ENCODE measurements around the gene JMJD1C.
"Not testable (repeated sequence)": the region's sequence is repeated elsewhere in the genome, so short reads cannot be mapped to it uniquely, and the experiment has no call there.

JMJD1C gene

GRCh38 chr10:63313066-63313717, 152.6 kb downstream of the JMJD1C start:
- Histone ChIP-seq H3K27me3 (no peaks in the 10 kb centered on the region), H3K36me3 (no peaks in the 10 kb centered on the region), H3K4me3 (ENCODE audit: low read depth, low read length) (no peak overlapping the region), H3K9me3 (no peaks in the 10 kb centered on the region), H3K4me1 (no peaks in the 10 kb centered on the region)
- DNase-seq = no peak
- no peak for TF ChIP-seq CTCF (IDR thresholded peaks at IDR 0.05; ENCODE audit: low read depth, low read length)

GRCh38 chr10:63308628-63309027, 157.1 kb downstream of the JMJD1C start:
- DNase-seq = no peak
- H3K27me3 ChIP-seq = no peaks in the 10 kb centered on the region
- no peak overlapping the region for H3K4me3 ChIP-seq (ENCODE audit: low read depth, low read length)
- no peaks in the 10 kb centered on the region for H3K4me1 ChIP-seq
- H3K36me3 ChIP-seq = no peaks in the 10 kb centered on the region
- no peak for TF ChIP-seq CTCF (IDR thresholded peaks at IDR 0.05; ENCODE audit: low read depth, low read length)
- H3K9me3 ChIP-seq = no peaks in the 10 kb centered on the region

- no peaks in the 10 kb centered on the region for H3K9me3 ChIP-seq
- no peak for TF ChIP-seq CTCF (IDR thresholded peaks at IDR 0.05; ENCODE audit: low read depth, low read length)
- no peaks in the 10 kb centered on the region for H3K4me1 ChIP-seq
- H3K4me3 ChIP-seq (ENCODE audit: low read depth, low read length) = no peak overlapping the region
- DNase-seq = no peak
- no peaks in the 10 kb centered on the region for H3K27me3 ChIP-seq
- no peaks in the 10 kb centered on the region for H3K36me3 ChIP-seq
These were observed 161.6 kb downstream of the JMJD1C start for GRCh38 chr10:63304146-63304545.

GRCh38 chr10:63300801-63301200, 165.0 kb downstream of the JMJD1C start:
- DNase-seq = no peak
- TF ChIP-seq CTCF (IDR thresholded peaks at IDR 0.05; ENCODE audit: low read depth, low read length) = no peak
- Histone ChIP-seq H3K4me3 (ENCODE audit: low read depth, low read length) (no peak overlapping the region), H3K9me3 (no peaks in the 10 kb centered on the region), H3K36me3 (no peaks in the 10 kb centered on the region), H3K4me1 (no peaks in the 10 kb centered on the region), H3K27me3 (no peaks in the 10 kb centered on the region)

GRCh38 chr10:63297941-63298340, 167.8 kb downstream of the JMJD1C start:
- DNase-seq = no peak
- H3K4me1 ChIP-seq = no peaks in the 10 kb centered on the region
- TF ChIP-seq CTCF (IDR thresholded peaks at IDR 0.05; ENCODE audit: low read depth, low read length) = no peak
- no peaks in the 10 kb centered on the region for H3K36me3 ChIP-seq
- H3K4me3 ChIP-seq (ENCODE audit: low read depth, low read length) = no peak overlapping the region
- no peaks in the 10 kb centered on the region for H3K9me3 ChIP-seq
- no peaks in the 10 kb centered on the region for H3K27me3 ChIP-seq

- H3K4me1 ChIP-seq = no peaks in the 10 kb centered on the region
- no peaks in the 10 kb centered on the region for H3K36me3 ChIP-seq
- DNase-seq = no peak
- H3K27me3 ChIP-seq = no peaks in the 10 kb centered on the region
- no peak overlapping the region for H3K4me3 ChIP-seq (ENCODE audit: low read depth, low read length)
- no peak for TF ChIP-seq CTCF (IDR thresholded peaks at IDR 0.05; ENCODE audit: low read depth, low read length)
- H3K9me3 ChIP-seq = no peaks in the 10 kb centered on the region
These were observed 171.0 kb downstream of the JMJD1C start for GRCh38 chr10:63294781-63295180.

GRCh38 chr10:63292847-63293246, 172.9 kb downstream of the JMJD1C start:
- not testable (repeated sequence) for H3K4me1 ChIP-seq

More at GRCh38 chr10:63292847-63293246, 172.9 kb downstream of the JMJD1C start:
- H3K36me3 ChIP-seq; H3K4me3 ChIP-seq (ENCODE audit: low read depth, low read length); H3K27me3 ChIP-seq; H3K9me3 ChIP-seq; DNase-seq: not testable (repeated sequence)
